Vagina (tissue), 2 donors: ENCODE measurements around the gene CDK19. TPM values are rescaled to one million over a fixed set of nuclear protein-coding genes. Genes with fewer than 3 reads are reported as not detected.
A peak's percentile ranks its signal among the peaks of the same experiment; 100 is the strongest.

Experiments
- DNase-seq, 2 donors: peaks; one replicate each; pipeline ENCODE4 v3.0.0-alpha.2; 2017; ENCODE audit errors: extremely low spot score in 2 of 2
- H3K27ac ChIP-seq: fragments of 200-600 bp; sonication (generic); one replicate; pipeline ENCODE4 v1.5.1; 2019
- H3K27me3 ChIP-seq: fragments of 200-600 bp; sonication (generic); one replicate; pipeline ENCODE4 v1.5.1; 2019
- H3K36me3 ChIP-seq, 2 donors: fragments of 200-600 bp; sonication (generic); one replicate each; pipeline ENCODE4 v1.5.1; 2017 to 2019
- H3K4me1 ChIP-seq: fragments of 200-600 bp; sonication (generic); one replicate; pipeline ENCODE4 v1.5.1; 2019
- H3K4me3 ChIP-seq, 2 donors: fragments of 200-600 bp; sonication (generic); 1 replicate in 1 of 2; 2 replicates in 1 of 2; pipeline ENCODE4 v1.5.1; 2016 to 2019
- H3K9me3 ChIP-seq: fragments of 200-600 bp; sonication (generic); one replicate; pipeline ENCODE4 v1.5.1; 2019
- POLR2A ChIP-seq, 2 donors: fragments of 450-650 bp; IDR thresholded peaks; one replicate each; pipeline ENCODE4 v1.6.1; 2017; ENCODE audit warnings: antibody characterized with exemption in 2 of 2, mild to moderate bottlenecking in 2 of 2, moderate library complexity in 2 of 2
- POLR2AphosphoS5 ChIP-seq, 2 donors: sonication (generic); formaldehyde crosslinking; IDR thresholded peaks; one replicate each; pipeline ENCODE4 v1.9.0; 2017; ENCODE audit warnings: antibody characterized with exemption in 2 of 2, mild to moderate bottlenecking in 2 of 2, low read depth in 1 of 2; ENCODE audit not compliant: insufficient read depth in 1 of 2
- intact Hi-C: fragments of 100-400 bp; cut with DNase I; formaldehyde crosslinking; loops from one replicate; pipeline ENCODE4 v1.15.1; 2023
- total RNA-seq: library from RNA; depleted of rRNA; stranded (reverse); fragments of >200 nt; gene quantifications from one replicate; pipeline ENCODE4 v1.2.3, GENCODE V29; 2016
- TF ChIP-seq, protein P1 (sequence below), 3 experiments: fragments of 450-650 bp in 2 of 3; fragments of 200-600 bp in 1 of 3; sonication (generic) in 1 of 3; IDR thresholded peaks; one replicate each; pipeline ENCODE4 v1.5.1; 2017 to 2019; ENCODE audit warnings: antibody characterized with exemption in 3 of 3, mild to moderate bottlenecking in 2 of 3, moderate library complexity in 2 of 3

CDK19 gene
- total RNA-seq, 1 donor from 2014 or later, result 10.6 TPM

DNA sequence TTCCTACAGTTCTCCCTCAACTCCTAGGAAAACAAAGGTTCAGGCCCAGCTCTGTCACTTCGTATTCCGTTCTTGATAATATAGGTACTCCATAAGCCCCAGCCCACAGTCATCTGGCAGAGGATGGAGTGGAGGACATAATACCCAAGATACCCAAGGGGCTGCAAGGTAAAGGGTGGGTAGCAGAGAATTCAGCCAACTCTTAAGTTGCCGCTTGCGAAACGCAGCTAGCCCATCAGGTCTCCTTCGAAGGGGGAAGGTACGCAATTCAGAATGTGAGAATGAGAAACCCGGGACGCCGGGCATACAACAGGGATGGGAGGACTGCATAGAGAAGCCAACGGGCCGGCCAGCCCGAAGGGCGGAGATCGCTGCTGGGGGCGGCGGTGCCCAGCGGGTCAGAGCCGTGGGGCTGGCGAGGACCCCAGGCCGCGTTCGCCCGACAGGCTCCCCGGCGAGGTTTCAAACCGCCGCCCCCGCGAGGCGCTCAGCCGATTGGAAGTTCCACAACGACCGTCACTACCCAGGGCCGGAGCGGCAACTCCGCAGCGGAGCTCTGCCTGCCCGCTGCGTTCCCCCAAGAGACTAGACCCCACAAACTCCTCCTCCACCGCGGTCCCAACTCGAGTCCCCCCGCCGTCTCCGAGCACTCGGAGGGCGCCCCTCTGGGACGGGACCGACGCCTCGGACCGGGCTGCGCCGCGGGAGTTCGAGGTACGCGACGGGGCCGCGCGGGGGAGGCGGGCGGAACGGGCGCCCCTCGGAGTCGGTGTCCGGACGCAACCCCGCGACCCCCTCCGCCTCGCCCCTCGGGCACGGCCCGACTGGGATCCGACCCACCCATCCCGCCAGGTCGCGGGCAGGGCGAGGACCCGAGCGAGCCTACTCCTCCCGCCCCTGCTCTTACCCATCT lies 911 bp downstream of the CDK19 start:
- intact Hi-C loops, result loop anchor here (2.0 kb wide), 1 partner anchor 60 kb away; the partner anchor contains the start of gene AMD1
- H3K27ac ChIP-seq, result peak overlapping the region; percentile 93
- no peak for DNase-seq
- no peaks in the 10 kb centered on the region for H3K9me3 ChIP-seq
- peak overlapping the region; percentile 75 to 79 for H3K4me3 ChIP-seq
- TF ChIP-seq, protein P1, sequence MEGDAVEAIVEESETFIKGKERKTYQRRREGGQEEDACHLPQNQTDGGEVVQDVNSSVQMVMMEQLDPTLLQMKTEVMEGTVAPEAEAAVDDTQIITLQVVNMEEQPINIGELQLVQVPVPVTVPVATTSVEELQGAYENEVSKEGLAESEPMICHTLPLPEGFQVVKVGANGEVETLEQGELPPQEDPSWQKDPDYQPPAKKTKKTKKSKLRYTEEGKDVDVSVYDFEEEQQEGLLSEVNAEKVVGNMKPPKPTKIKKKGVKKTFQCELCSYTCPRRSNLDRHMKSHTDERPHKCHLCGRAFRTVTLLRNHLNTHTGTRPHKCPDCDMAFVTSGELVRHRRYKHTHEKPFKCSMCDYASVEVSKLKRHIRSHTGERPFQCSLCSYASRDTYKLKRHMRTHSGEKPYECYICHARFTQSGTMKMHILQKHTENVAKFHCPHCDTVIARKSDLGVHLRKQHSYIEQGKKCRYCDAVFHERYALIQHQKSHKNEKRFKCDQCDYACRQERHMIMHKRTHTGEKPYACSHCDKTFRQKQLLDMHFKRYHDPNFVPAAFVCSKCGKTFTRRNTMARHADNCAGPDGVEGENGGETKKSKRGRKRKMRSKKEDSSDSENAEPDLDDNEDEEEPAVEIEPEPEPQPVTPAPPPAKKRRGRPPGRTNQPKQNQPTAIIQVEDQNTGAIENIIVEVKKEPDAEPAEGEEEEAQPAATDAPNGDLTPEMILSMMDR (IDR thresholded peaks at IDR 0.05), result no peak
- peak in 1 of 2 donors; percentile 39 for TF ChIP-seq POLR2AphosphoS5 (IDR thresholded peaks at IDR 0.05; ENCODE audit: insufficient read depth in 1 of 2, low read depth in 1 of 2)
- no peaks in the 10 kb centered on the region for H3K36me3 ChIP-seq
- no peaks in the 10 kb centered on the region for H3K27me3 ChIP-seq
- peaks cover 26% of the 10 kb centered on the region for H3K4me1 ChIP-seq

DNA sequence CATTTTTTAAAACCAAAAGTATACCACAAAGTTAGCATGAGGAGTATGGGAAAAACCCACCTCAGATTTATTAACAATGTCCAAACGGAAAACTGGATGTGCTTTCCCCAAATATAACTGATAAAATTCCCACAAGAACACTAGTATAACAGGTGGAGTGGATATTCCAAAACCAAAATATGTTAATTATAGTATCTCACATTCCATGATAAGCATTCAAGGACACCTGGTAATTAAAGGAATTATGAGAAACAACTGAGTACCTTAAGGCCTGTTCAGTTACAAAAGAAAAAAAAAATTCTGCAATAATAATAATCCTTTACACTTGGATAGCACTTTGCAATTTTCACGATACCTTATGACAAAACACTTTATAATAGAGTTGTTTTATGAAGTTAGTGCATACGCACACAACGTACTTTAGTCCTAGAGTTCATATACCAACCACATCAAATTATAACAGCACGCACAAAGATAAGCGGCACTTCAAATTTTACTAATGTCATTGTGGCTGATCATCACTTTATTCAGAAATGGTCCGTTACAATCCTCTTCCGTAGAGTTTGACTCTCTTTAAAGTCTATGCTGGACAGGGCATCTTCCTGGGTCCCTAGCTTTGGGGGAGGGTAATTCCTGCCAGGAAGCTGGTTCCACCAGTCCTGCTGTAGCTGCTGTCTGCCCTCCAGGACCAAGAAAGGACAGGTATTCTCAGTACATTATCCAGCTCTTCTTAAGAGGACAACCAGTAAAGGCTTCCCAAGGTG lies 1.7 kb downstream of the CDK19 start:
- DNase-seq, result no peak
- Histone ChIP-seq H3K4me1 (peaks cover 26% of the 10 kb centered on the region), H3K4me3 (peak overlapping the region; percentile 75 to 79), H3K9me3 (no peaks in the 10 kb centered on the region), H3K36me3 (no peaks in the 10 kb centered on the region), H3K27me3 (no peaks in the 10 kb centered on the region), H3K27ac (peak overlapping the region; percentile 93)
- intact Hi-C loops, result loop anchor here (2.0 kb wide), 1 partner anchor 61 kb away; the partner anchor contains the start of gene AMD1
- TF ChIP-seq POLR2A (IDR thresholded peaks at IDR 0.05) (no peak), POLR2AphosphoS5 (IDR thresholded peaks at IDR 0.05; ENCODE audit: insufficient read depth in 1 of 2, low read depth in 1 of 2) (no peak)
- TF ChIP-seq, protein P1 (IDR thresholded peaks at IDR 0.05), result no peak

- Histone ChIP-seq H3K27me3 (no peaks in the 10 kb centered on the region), H3K4me3 (no peak overlapping the region), H3K36me3 (no peaks in the 10 kb centered on the region), H3K9me3 (no peaks in the 10 kb centered on the region), H3K4me1 (peaks cover 26% of the 10 kb centered on the region), H3K27ac (no peak overlapping the region)
- TF ChIP-seq, protein P1 (IDR thresholded peaks at IDR 0.05), result no peak
- TF ChIP-seq POLR2AphosphoS5 (IDR thresholded peaks at IDR 0.05; ENCODE audit: insufficient read depth in 1 of 2, low read depth in 1 of 2), result no peak
- no peak for TF ChIP-seq POLR2A (IDR thresholded peaks at IDR 0.05)
- intact Hi-C loops, result no loop called here
- DNase-seq, result no peak
These were observed 2.5 kb downstream of the CDK19 start for GRCh38 chr6:110812719-110813118.

- Histone ChIP-seq H3K9me3 (no peaks in the 10 kb centered on the region), H3K4me1 (peaks cover 13% of the 10 kb centered on the region), H3K27me3 (no peaks in the 10 kb centered on the region), H3K36me3 (no peaks in the 10 kb centered on the region), H3K27ac (no peak overlapping the region), H3K4me3 (no peak overlapping the region)
- intact Hi-C loops, result no loop called here
- TF ChIP-seq, protein P1 (IDR thresholded peaks at IDR 0.05), result no peak
- DNase-seq, result no peak
These were observed 4.2 kb downstream of the CDK19 start for GRCh38 chr6:110810896-110811586.
